K562 (cell line): ENCODE results near the gene JUNB. TPM values are rescaled to one million over a fixed set of nuclear protein-coding genes. Genes with fewer than 3 reads are reported as not detected.

Source experiments
- BRCA1 ChIP-seq, 2 experiments: fragments of 450-650 bp in 1 of 2; sonication (generic) in 1 of 2; formaldehyde crosslinking in 1 of 2; IDR thresholded peaks; 2 replicates each; pipeline versions ENCODE4 v1.5.0 to v1.6.1; 2017 to 2020; ENCODE audit warnings: mild to moderate bottlenecking in 1 of 2, missing genetic modification reagents in 1 of 2
- CBFA2T3 ChIP-seq: fragments of 450-650 bp; IDR thresholded peaks from 2 replicates; pipeline ENCODE4 v1.6.1; 2017
- CBX8 ChIP-seq: fragments of 200-600 bp; sonication (generic); IDR thresholded peaks from 2 replicates; pipeline ENCODE4 v1.6.1; 2012; ENCODE audit warnings: borderline replicate concordance, mixed run types, low read depth, mild to moderate bottlenecking, moderate library complexity, mixed read lengths, low read length, control low read depth, inconsistent platforms; ENCODE audit not compliant: poor library complexity, severe bottlenecking; ENCODE audit errors: extremely low read depth
- CREB1 ChIP-seq, 2 experiments: sonication (generic) in 1 of 2; formaldehyde crosslinking in 1 of 2; IDR thresholded peaks; 2 replicates each; pipeline versions ENCODE4 v1.6.1 to v1.8.0; 2012 to 2022; ENCODE audit warnings: inconsistent platforms in 1 of 2, mild to moderate bottlenecking in 1 of 2, missing genetic modification reagents in 1 of 2, moderate library complexity in 1 of 2
- EGR1 ChIP-seq: fragments of 450-650 bp; conservative IDR thresholded peaks from 2 replicates; pipeline ENCODE4 v1.6.1; 2017; ENCODE audit warnings: mild to moderate bottlenecking
- HMG20B ChIP-seq: fragments of 250-450 bp; sonication (Bioruptor Pico); IDR thresholded peaks from 2 replicates; pipeline ENCODE4 v1.5.0; 2021; ENCODE audit warnings: mild to moderate bottlenecking
- NFRKB ChIP-seq: fragments of 450-650 bp; IDR thresholded peaks from 2 replicates; pipeline ENCODE4 v1.6.1; 2016; ENCODE audit warnings: low read depth
- RBBP5 ChIP-seq: fragments of 200-600 bp; sonication (generic); IDR thresholded peaks from 2 replicates; pipeline ENCODE4 v1.6.1; 2012; ENCODE audit warnings: borderline replicate concordance, mild to moderate bottlenecking, low read length, control low read depth, inconsistent platforms; ENCODE audit not compliant: insufficient read depth, poor library complexity, severe bottlenecking
- RFX1 ChIP-seq: fragments of 450-650 bp; IDR thresholded peaks from 2 replicates; pipeline ENCODE4 v1.6.1; 2016; ENCODE audit warnings: mild to moderate bottlenecking, moderate library complexity
- SMAD3 ChIP-seq: fragments of 450-650 bp; formaldehyde crosslinking; conservative IDR thresholded peaks from 2 replicates; pipeline ENCODE4 v1.4.0; 2020; ENCODE audit warnings: mild to moderate bottlenecking
- TAF7 ChIP-seq: fragments of 450-650 bp; IDR thresholded peaks from 2 replicates; pipeline ENCODE4 v1.6.1; 2016; ENCODE audit warnings: missing genetic modification characterization, missing compliant biosample characterization
- U2AF2 ChIP-seq: fragments of 200-400 bp; formaldehyde crosslinking; optimal IDR thresholded peaks from 2 replicates; pipeline ENCODE3; 2017; ENCODE audit warnings: low read depth, mild to moderate bottlenecking, low read length
- WHSC1 ChIP-seq: IDR thresholded peaks from one replicate; pipeline ENCODE4 v1.6.1; 2012; ENCODE audit warnings: low read length, control low read depth, inconsistent platforms
- ZFPM2 ChIP-seq: fragments of 250-450 bp; sonication (Bioruptor Pico); IDR thresholded peaks from 2 replicates; pipeline ENCODE4 v1.5.1; 2022; ENCODE audit warnings: mild to moderate bottlenecking
- ZFX ChIP-seq: sonication (generic); formaldehyde crosslinking; IDR thresholded peaks from 2 replicates; pipeline ENCODE4 v1.8.0; 2022; ENCODE audit warnings: mild to moderate bottlenecking, missing genetic modification reagents, moderate library complexity
- ZNF12 ChIP-seq: sonication (generic); formaldehyde crosslinking; IDR thresholded peaks from 2 replicates; pipeline ENCODE4 v1.4.0; 2020; ENCODE audit warnings: mild to moderate bottlenecking, missing genetic modification reagents
- ZNF551 ChIP-seq: fragments of 250-450 bp; sonication (Bioruptor Pico); IDR thresholded peaks from 2 replicates; pipeline ENCODE4 v1.5.0; 2021; ENCODE audit warnings: mild to moderate bottlenecking, moderate library complexity
- ZNF583 ChIP-seq: fragments of 250-450 bp; sonication (Bioruptor Pico); IDR thresholded peaks from 2 replicates; pipeline ENCODE4 v1.4.0; 2020
- ZNF696 ChIP-seq: fragments of 250-450 bp; sonication (Bioruptor Pico); conservative IDR thresholded peaks from 2 replicates; pipeline ENCODE4 v1.4.0; 2020; ENCODE audit warnings: mild to moderate bottlenecking, moderate library complexity
- polyA plus RNA-seq, 8 experiments: library from polyadenylated mRNA; depleted of rRNA in 4 of 8; stranded (reverse) in 5 of 8; unstranded in 3 of 8; fragments of >200 nt; fragmentation: Nextera tagmentation in 2 of 8; fragmentation: Illumina TruSeq in 1 of 8; extraction: Ambion mirVana in 2 of 8; extraction: Trizol in 1 of 8; gene quantifications; 2 replicates each; pipeline versions ENCODE4 v1.2.1 to v1.2.3, GENCODE V29; 2011 to 2014; ENCODE audit warnings: inconsistent platforms in 1 of 8, missing spikeins in 1 of 8
- total RNA-seq, 7 experiments: library from RNA; depleted of rRNA in 6 of 7; stranded (reverse); fragments of >200 nt in 6 of 7; fragmentation: Illumina TruSeq in 2 of 7; extraction: Trizol in 2 of 7; gene quantifications; 2 replicates each; pipeline versions ENCODE4 v1.2.1 to v1.2.3, GENCODE V29; 2011 to 2021; ENCODE audit warnings: low replicate concordance in 1 of 7
- TF ChIP-seq, protein P1 (sequence below): fragments of 450-650 bp; formaldehyde crosslinking; IDR thresholded peaks from 2 replicates; pipeline ENCODE4 v1.4.0; 2022; ENCODE audit warnings: missing genetic modification characterization
- TF ChIP-seq, protein P2 (sequence below): sonication (generic); formaldehyde crosslinking; IDR thresholded peaks from 2 replicates; pipeline ENCODE4 v1.8.1; 2023; ENCODE audit warnings: mild to moderate bottlenecking, missing genetic modification reagents
- TF ChIP-seq, protein P3 (sequence below): sonication (generic); formaldehyde crosslinking; IDR thresholded peaks from 2 replicates; pipeline ENCODE4 v1.8.0; 2022; ENCODE audit warnings: mild to moderate bottlenecking, low read depth, missing genetic modification reagents

The JUNB gene
- total and polyA plus RNA-seq, 9 of the 15 experiments (the other 6 are each of a cell fraction or from before 2014, with no cell fraction given) = 0.23 to 88.1 (median 13.1) TPM

DNA sequence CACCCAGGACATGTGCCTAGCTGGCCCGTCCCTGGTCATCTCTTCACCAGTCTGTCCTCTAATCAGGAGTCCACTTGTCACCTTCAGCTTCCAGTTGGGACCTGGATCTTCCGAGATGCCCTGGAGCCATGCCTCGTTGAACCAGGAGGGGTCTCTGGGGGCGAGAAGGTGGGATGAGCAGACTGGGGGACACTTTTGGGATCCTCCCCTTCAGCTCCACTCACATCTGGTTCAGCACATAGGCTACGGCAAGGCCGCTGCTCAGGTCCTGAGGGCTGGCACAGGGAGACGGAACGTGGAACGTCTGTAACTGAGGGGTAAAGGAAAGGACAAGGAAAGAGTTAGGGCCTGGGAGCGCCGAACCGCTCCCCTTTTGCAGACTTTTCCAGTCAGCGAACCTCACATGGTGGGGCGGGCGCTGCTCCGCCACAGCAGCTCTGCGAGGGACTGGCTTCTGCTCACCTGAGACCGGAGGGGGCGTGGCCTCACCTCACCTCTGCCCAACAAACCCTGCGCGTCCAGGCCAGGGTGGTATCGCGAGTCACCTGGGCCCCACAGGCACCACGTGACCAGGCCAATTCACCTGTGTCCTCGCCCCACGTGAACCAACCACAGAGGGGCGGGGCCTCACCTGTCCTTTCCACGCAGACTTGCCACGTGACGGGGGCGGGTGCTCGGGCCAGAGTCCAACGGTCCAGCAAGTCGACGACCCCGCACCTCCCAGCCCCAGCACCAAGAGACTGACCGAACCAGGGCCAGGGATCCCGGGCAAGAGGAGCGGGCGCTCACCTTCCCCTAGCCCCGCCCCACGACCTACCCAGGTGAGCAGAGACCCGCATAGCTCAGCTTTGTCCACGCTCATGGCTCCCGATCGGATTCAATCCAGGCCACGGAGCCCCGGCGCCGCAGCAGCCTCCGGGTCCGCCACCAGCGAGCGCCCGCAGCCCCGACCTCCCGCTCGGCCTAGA, 16.4 kb upstream of the JUNB start, which contains the start of gene HOOK2 (continued):
- TF ChIP-seq ZNF12 (no peak), U2AF2 (no peak), CBFA2T3 (no peak), ZNF696 (CRISPR knock-in tag) (no peak), ZFPM2 (CRISPR knock-in tag) (no peak), ZFX (CRISPR knock-in tag) (peak; percentile 48; the same call in 1 of the 2 replicates), NFRKB (no peak), RFX1 (no peak), HMG20B (CRISPR knock-in tag) (no peak), EGR1 (no peak), ZNF551 (CRISPR knock-in tag) (no peak), TAF7 (tag) (no peak), ZNF583 (CRISPR knock-in tag) (no peak), CREB1 (IDR thresholded peaks at IDR 0.05) (no peak), CREB1 (CRISPR knock-in tag; IDR thresholded peaks at IDR 0.05) (no peak), RBBP5 (peak; percentile 29), WHSC1 (no peak), CBX8 (no peak), SMAD3 (CRISPR knock-in tag) (no peak), BRCA1 (IDR thresholded peaks at IDR 0.05) (no peak), BRCA1 (CRISPR knock-in tag; IDR thresholded peaks at IDR 0.05) (0 out of 2 replicates have a peak, but pooled peaks have one; percentile 67)
- TF ChIP-seq, protein P1, sequence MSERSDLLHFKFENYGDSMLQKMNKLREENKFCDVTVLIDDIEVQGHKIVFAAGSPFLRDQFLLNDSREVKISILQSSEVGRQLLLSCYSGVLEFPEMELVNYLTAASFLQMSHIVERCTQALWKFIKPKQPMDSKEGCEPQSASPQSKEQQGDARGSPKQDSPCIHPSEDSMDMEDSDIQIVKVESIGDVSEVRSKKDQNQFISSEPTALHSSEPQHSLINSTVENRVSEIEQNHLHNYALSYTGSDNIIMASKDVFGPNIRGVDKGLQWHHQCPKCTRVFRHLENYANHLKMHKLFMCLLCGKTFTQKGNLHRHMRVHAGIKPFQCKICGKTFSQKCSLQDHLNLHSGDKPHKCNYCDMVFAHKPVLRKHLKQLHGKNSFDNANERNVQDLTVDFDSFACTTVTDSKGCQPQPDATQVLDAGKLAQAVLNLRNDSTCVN = no peak
- TF ChIP-seq, protein P2, sequence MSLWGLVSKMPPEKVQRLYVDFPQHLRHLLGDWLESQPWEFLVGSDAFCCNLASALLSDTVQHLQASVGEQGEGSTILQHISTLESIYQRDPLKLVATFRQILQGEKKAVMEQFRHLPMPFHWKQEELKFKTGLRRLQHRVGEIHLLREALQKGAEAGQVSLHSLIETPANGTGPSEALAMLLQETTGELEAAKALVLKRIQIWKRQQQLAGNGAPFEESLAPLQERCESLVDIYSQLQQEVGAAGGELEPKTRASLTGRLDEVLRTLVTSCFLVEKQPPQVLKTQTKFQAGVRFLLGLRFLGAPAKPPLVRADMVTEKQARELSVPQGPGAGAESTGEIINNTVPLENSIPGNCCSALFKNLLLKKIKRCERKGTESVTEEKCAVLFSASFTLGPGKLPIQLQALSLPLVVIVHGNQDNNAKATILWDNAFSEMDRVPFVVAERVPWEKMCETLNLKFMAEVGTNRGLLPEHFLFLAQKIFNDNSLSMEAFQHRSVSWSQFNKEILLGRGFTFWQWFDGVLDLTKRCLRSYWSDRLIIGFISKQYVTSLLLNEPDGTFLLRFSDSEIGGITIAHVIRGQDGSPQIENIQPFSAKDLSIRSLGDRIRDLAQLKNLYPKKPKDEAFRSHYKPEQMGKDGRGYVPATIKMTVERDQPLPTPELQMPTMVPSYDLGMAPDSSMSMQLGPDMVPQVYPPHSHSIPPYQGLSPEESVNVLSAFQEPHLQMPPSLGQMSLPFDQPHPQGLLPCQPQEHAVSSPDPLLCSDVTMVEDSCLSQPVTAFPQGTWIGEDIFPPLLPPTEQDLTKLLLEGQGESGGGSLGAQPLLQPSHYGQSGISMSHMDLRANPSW (CRISPR knock-in tag) = no peak
- TF ChIP-seq, protein P3, sequence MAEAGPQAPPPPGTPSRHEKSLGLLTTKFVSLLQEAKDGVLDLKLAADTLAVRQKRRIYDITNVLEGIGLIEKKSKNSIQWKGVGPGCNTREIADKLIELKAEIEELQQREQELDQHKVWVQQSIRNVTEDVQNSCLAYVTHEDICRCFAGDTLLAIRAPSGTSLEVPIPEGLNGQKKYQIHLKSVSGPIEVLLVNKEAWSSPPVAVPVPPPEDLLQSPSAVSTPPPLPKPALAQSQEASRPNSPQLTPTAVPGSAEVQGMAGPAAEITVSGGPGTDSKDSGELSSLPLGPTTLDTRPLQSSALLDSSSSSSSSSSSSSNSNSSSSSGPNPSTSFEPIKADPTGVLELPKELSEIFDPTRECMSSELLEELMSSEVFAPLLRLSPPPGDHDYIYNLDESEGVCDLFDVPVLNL (CRISPR knock-in tag) = no peak; the same call in 1 of the 2 replicates
